Ovary (tissue), 3 donors: ENCODE results near the gene ARHGAP22.

Experiments
- EP300 ChIP-seq: sonication (generic); formaldehyde crosslinking; IDR thresholded peaks from one replicate; pipeline ENCODE4 v1.6.1; 2017; ENCODE audit warnings: antibody characterized with exemption
- POLR2A ChIP-seq: fragments of 450-650 bp; IDR thresholded peaks from one replicate; pipeline ENCODE4 v1.6.1; 2017; ENCODE audit warnings: antibody characterized with exemption, mild to moderate bottlenecking, moderate library complexity
- TF ChIP-seq, protein P1 (sequence below), 3 donors: fragments of 450-650 bp in 2 of 3; fragments of 200-600 bp in 1 of 3; IDR thresholded peaks; one replicate each; pipeline versions ENCODE4 v1.5.1 to v1.8.0; 2016 to 2022; ENCODE audit warnings: antibody characterized with exemption in 3 of 3, mild to moderate bottlenecking in 1 of 3
- donor health status: DM: no; HTN: no; CAD: no.

DNA sequence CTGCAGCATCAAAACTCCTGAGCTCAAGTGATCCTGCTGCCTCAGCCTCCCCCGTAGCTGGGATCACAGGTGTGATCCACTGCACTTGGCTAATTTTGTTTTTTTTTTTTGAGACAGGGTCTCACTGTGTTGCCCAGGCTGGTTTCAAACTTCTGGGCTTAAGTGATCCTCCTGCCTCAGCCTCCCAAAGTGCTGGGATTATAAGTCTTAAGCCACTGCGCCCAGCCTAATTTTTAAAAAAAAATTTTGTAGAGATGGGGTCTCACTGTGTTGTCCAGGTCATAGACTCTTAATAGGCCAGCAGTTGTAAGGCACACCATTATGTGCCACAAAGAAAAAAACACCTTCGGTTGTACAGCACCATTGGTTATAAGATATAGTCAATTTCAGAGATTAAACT is 176.0 kb downstream of the ARHGAP22 start:
- TF ChIP-seq, protein P1, sequence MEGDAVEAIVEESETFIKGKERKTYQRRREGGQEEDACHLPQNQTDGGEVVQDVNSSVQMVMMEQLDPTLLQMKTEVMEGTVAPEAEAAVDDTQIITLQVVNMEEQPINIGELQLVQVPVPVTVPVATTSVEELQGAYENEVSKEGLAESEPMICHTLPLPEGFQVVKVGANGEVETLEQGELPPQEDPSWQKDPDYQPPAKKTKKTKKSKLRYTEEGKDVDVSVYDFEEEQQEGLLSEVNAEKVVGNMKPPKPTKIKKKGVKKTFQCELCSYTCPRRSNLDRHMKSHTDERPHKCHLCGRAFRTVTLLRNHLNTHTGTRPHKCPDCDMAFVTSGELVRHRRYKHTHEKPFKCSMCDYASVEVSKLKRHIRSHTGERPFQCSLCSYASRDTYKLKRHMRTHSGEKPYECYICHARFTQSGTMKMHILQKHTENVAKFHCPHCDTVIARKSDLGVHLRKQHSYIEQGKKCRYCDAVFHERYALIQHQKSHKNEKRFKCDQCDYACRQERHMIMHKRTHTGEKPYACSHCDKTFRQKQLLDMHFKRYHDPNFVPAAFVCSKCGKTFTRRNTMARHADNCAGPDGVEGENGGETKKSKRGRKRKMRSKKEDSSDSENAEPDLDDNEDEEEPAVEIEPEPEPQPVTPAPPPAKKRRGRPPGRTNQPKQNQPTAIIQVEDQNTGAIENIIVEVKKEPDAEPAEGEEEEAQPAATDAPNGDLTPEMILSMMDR (IDR thresholded peaks at IDR 0.05), result no peak
- TF ChIP-seq POLR2A (no peak), EP300 (no peak)
